GM19324 (cell line): ENCODE measurements around the gene LDLRAD4.
"Not testable (repeated sequence)": the region's sequence is repeated elsewhere in the genome, so short reads cannot be mapped to it uniquely, and the experiment has no call there.

Source experiments
- ATAC-seq: cut with Tn5 transposase; IDR thresholded peaks from one replicate; pipeline ENCODE4 v1.9.1; 2021; ENCODE audit warnings: mild to moderate bottlenecking, moderate library complexity; ENCODE audit not compliant: unreplicated experiment, low FRiP score

Gene LDLRAD4

DNA sequence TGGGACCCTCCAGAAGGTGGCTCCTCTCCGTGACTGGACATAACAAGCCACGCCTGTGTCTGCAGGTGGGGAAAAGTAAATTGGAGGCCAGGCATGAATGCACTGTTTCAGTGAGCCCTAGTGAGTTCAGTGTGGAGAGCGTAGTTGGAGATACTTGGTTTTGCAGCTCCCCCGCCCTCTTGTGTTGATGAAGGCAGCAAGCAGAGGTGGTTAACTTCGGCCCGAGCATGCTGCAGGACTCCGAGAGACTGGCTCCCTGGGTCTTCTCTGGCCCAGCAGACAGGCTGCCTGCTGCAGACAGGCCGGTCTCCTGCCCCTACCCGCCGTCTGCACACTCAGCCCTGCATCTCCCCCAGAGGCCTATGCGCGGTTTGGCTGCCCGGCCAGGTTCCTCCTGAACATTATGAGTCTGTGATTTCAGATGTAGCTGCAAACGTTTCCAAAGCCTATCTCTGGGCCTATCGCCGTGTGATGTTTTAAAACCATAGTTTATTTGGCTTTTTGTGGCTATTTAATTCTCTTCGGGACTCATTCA lies 102.4 kb downstream of the LDLRAD4 start:
- no peak for ATAC-seq

DNA sequence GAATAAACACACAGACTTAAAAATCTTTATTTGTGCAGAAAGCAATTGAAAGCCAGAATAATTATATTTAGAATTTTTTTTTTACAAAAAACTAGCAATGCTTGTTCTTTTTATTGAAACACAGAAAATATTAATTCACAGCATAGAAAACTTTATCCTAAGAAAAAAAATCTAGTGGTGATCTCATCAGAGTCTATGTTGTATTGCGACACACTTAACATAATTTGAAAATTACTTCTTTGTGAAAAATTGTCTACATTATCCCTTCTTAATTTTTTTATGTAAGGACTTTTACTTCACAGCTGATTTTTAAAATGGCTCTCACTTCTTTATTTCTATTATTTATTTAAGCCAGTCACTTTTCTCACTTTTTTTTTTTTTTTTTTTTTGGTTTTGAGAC lies 103.4 kb downstream of the LDLRAD4 start:
- no peak for ATAC-seq

DNA sequence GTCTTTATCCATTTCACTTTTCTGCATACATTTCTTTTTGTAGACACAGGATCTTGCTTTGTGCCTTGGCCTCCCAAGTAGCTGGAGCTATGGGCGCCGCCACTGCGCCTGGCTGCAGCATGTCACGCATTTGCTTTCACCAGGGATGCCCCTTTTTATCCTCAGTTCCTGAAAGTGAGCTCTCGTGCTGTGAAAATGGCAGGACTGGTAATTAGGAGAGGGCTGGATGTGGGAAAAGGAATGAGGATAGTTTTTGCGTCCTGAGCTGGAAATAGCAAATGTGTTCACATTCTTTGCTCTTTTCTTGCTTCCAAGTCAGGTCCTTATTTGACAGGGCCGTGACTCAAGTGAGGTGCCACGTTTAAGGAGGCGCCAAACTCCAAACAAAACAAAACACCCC lies 104.6 kb downstream of the LDLRAD4 start:
- no peak for ATAC-seq

DNA sequence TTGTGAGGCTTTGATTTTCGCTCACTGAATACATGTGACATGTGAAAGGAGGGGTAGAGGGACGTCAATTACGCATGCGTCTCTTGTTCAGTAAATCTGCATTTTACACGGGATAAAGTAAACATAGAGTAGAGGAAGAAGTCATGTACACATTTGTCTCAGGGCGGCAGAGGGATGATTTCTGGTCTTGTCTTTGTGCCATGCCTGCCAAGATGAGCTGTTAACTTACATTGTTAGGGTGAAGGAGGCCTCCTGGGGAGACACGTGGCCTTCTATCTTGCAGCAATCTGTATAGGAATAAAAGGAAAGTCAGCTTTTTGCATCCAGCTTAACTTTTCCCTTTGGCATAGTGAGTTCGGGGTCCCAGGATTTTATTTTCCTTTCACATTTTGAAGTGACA lies 106.3 kb downstream of the LDLRAD4 start:
- ATAC-seq = no peak

DNA sequence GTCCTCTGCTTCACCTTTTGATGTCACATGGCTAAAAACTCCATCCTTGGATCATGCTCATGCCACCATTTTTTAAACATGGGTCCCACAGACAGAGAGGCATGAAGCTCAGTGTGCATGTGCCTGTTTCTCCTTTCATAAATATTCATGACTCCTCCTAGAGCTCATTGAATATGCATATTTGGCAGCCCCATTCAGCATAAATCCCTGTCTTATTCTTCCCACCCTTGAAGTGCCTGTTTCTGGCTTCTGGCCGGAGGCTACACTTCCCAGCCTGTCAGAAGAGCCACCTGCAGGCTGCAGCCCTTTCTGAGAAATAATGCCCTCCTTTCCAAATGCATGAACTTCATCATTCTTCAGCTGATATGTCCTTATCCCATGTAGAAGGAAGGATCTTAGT lies 109.7 kb downstream of the LDLRAD4 start:
- ATAC-seq = no peak

DNA sequence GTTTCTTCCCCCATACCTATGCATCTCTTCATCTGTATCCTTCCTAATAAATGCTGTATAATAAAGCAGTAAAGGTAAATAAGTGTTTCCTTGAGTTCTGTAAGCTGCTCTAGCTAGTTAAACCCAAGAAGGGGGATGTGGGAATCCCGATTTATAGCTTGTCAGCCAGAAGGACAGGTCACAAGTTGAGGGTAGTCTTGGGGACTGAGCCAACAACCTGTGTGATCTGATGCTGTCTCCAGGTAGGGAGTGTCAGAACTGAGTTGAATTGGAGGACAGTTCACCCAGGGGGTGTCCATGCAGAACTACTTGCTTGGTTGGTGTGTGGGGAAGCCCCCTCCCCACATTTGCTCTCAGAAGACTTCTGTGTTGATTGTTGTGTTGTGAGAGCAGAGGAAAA lies 112.4 kb downstream of the LDLRAD4 start:
- no peak for ATAC-seq

DNA sequence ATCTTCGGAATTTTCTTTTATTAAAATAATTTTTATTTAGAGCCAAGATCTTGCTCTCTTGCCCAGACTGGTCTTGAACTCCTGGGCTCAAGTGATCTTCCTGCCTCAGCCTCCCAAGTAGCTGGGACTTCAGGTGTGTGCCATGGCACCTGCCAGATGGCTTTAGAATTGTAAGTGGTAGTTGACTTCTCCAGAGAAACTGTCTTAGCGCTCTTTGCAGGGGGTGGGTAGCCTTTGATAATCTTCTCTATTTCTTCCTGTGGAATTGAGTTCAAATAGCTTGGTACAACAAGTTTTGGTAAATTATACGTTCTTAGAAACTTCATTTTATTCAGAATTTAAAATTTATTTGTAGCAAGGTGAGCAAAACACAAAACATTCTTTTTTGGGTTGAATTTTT lies 113.3 kb downstream of the LDLRAD4 start:
- no peak for ATAC-seq

DNA sequence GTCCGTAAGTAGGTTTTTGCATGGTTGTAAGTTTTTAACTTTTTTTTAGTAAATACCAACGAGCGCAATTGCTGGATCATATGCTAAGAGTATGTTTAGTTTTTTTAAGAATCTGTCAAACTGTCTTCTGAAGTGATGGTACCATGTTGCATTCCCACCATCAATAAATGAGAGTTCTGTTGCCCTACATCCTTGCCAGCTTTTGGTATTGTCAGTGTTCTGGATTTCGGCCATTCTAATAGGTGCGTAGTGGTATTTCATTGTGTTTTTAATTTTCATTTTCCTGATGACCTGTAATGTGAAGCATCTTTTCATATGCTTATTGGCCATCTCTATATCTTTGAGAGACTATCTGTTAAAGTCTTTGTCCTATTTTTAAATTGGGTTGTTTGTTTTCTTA lies 114.3 kb downstream of the LDLRAD4 start:
- no peak for ATAC-seq

DNA sequence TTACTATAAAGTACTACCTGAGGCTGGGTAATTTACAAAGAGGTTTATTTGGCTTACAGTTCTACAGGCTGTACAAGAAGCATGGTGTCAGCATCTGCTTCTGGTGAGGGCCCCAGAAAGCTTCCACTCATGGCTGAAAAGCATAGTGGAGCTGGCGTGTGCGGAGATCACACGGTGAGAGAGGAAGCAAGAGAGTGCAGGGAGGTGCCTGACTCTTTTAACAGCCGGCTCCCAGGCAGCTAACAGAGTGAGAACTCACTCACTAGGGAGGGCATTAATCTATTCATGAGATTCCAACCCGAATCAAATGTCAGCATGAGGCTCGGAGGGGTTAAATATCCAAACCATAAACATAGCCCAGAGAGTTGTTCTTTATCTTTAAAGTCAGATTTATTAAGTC lies 117.3 kb downstream of the LDLRAD4 start:
- no peak for ATAC-seq

DNA sequence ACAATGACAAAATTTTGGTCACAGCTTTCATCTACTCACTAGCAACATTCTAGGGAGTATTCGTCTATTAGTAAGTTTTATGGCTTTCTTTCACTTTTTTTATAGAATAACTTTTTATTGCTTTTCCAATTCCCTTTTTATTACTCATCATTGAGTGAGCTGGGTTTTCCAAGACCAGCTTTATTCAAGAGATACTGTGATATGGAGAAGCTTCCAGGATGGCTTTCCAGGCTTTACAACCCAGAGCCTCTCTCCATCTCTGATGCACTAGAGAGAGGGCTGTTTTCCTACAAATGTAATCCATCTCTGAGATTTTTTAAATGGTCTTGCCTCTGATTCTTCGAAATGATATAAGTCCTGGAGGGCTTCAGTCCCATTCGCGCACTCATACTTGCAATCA lies 118.3 kb downstream of the LDLRAD4 start:
- no peak for ATAC-seq

DNA sequence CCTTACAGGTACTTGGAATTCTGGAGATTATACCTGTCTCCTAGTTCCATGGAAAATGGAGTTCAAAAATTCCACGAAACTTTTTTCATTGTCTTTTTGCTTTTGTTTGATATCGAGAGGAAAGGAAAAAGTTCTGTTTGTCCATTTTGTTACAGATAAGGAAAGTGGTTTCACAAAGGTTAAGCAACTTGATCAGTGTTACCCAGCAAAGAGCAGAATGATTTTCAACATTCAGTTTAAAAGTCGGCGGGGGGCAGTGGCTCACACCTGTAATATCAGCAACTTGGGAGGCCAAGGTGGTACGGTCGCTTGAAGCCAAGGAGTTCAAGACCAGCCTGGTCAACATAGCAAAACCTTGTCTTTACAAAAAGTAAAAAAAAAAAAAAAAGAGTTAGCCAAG lies 118.8 kb downstream of the LDLRAD4 start:
- ATAC-seq = no peak

DNA sequence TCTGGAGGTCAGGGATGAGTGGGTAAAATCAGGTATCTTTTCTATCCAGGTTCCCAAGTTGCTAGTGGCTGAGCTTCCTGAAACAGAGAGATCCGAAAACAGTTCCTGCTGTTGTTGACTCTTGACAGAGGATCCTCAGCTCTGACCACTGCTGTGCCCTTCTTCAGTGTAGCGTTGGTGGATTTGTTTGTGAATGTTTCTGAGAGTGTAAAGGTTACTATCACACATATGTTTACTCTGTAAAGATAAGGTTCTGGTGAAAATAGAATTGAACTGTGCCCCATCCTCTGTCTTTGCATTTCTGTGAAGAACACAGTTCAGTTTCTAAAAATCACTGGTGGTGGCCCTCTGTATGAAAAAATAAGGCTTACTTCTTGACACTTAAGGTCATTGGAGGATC lies 119.8 kb downstream of the LDLRAD4 start:
- ATAC-seq = no peak

DNA sequence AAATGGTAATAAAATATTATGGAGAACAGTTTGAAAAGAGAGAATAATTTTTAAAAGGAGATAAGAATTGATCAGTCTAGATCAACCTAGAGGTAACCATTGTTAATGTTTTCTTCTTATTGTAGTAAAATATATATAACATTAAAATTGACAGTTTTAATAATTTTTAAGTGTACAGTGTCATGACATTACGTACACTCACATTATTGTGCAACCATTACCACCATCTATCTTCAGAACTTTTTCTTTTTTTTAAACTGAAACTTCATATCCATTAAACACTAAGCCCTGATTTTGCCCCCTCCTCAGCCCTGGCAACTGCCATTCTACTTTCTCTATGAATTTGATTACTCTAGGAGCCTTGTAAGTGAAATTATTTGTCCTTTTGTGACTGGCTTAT lies 121.1 kb downstream of the LDLRAD4 start:
- no peak for ATAC-seq

DNA sequence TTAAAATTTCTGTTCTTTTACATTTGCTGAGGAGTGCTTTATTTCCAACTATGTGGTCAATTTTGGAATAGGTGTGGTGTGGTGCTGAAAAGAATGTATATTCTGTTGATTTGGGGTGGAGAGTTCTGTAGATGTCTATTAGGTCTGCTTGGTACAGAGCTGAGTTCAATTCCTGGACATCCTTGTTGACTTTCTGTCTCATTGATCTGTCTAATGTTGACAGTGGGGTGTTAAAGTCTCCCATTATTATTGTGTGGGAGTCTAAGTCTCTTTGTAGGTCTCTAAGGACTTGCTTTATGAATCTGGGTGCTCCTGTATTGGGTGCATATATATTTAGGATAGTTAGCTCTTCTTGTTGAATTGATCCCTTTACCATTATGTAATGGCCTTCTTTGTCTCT lies 127.9 kb downstream of the LDLRAD4 start:
- not testable (repeated sequence) for ATAC-seq

DNA sequence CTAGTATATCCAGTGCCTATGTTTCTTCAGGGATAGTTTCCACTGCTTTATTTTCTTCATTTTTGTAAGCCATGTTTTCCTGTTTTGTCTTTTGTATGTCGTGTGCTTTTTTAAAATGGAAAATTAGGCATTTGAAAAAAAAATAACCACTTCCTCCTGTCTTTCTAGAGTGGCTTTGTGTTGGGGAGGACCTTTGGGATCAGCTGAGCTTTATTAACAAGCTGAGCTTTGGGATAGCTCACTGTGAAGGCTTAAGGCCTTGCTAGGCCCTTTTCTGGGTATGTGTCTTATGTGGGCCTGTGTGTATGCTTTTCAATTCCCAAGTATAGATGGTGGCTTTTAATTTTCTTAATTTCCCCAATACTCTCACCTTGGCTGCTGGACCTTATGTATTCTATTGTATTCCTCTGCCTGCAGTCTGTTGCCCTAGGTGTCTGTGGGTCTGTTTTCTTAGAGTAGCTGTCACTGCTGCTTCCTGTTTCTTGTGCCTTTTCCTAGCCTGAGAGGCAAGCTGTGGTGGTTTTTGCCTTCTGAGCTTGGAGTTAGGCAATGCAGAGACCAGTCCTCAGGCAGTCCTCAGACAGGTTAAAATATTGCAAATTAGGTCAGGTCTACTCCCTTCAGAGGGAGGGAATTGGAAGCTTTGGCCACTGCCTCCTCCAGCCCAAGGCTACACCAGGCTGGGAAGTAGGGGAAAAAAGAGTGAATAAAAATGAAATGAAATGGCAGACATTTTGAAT lies 134.7 kb downstream of the LDLRAD4 start:
- no peak for ATAC-seq

DNA sequence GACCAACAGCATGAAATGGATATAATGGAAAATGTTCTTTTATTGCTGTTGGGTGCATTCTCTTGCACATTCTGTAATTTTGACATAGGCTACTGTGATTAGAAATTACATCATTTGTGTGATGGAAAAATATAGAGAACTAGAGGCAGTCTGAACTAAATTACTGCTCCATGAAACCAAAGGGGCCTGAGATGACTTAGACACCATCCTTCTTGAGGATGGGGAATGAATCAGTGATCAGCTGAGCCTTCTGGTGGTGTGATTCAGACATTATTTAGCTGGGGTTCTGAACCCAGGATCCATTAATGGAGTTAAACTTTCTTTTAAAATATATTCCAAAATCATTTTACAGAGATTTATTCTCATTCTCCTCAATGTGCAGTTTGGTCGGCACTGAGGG lies 135.8 kb downstream of the LDLRAD4 start:
- ATAC-seq = no peak

DNA sequence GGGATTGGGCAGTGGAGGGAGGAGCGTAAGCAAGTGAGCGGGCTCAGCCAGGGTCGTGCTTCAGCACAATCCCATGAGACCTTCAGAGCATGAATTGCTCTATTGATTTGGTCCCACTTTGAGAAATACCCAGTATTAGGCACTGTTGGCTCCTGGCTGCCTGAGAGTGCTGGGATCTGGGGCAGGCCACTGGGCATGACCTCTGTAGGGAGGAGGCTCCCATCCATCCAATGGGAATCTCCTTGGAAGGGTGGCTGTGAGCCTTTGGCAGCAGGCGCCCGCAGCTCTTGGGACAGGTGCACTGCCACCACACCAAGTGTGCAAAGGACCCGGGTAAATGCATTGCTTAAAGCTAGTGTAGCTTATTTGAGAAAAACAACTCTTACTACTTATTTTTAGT lies 137.5 kb downstream of the LDLRAD4 start:
- ATAC-seq = no peak

DNA sequence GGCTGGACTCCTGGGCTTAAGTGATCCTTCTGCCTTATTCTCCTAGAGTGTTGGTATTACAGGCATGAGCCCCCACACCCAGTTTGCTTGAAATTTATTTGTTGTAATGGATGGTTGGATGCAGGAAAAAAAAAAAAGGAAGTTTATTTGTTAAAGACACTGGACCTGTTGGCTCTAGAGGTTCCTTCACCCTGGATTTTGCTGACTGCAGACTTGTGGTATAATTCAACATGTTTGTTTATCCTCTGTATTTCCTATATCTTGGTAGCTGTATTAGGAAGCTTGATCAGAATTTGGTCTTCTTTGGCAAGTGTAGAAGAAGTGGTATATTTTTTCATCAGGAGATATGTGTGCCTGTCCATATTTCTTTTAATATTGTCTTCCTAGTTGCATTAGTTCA lies 138.7 kb downstream of the LDLRAD4 start:
- ATAC-seq = no peak

DNA sequence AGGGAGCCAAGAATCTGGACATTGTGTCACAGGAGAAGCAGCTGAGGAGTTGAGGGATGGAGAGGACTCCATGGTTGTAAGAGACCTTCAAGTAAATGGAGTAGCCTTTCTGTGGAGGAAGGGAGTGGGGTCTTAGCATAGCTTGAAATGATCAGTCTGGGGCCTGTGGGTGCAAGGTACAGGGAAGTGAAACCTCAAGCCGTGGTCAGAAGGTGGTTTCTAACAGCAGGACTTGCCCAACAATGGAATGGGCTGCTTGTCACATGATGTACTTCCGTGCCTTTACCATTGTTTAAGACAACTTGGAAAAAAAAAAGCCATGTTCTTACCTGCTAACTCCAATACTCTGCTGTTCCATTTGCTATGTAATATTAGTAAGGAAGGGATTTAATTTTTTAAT lies 140.7 kb downstream of the LDLRAD4 start:
- ATAC-seq = no peak

DNA sequence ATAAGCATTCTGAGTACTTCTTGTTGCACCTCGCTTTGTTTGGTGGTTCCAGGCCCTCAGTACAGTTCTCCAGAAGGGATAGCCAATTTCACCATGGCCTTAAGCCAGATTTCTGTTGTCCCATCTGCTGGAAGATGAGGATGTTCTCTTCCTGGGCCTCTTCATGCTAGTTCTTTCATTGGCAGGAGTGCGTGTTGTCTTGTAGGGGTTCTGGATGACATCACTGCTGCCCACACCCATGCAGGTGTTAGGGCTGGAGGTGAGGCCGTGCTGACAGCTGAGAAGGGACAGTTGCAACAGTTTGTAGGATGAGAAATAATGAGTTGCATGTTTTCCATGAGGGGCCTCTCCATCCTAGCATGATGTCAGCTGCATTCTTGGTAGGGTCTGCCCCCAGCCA lies 142.9 kb downstream of the LDLRAD4 start:
- no peak for ATAC-seq

DNA sequence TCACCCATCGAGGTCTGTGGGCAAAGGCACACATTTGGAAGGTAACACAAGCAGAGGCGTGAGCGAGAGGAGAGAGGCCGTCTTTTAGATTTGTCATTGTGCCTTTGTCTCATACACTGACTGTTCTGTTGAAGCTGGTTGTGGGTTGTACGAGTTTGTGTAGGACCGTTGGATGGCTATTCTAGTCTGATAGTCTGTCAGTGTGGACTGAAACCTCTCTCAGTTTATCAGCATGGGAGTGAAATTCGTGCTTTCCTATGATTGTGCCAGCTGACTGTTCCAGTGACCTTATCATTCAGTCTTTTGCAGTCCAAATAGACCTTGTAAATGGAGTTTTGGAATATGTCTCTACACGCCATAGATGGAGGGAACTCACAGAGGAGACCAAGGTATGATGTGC lies 143.5 kb downstream of the LDLRAD4 start:
- ATAC-seq = no peak

DNA sequence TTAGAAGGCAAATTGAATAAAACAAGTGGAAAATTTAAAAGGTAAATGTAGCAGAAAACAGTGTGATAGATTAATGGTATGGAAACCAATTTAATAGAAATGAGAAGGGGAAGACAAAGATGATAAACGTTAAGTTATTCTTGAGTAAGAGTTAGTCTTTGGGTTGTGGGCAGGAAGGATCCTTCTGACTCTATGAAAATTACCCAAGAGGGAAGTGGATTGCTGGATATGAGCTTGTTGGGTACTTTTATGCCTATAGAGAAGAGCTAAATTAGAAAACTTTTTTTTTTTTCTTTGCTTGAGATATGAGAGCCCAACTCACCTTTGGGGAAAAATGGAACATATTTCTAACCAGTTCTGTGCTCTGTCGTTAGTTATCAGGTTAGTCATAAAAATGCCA lies 144.0 kb downstream of the LDLRAD4 start:
- no peak for ATAC-seq

DNA sequence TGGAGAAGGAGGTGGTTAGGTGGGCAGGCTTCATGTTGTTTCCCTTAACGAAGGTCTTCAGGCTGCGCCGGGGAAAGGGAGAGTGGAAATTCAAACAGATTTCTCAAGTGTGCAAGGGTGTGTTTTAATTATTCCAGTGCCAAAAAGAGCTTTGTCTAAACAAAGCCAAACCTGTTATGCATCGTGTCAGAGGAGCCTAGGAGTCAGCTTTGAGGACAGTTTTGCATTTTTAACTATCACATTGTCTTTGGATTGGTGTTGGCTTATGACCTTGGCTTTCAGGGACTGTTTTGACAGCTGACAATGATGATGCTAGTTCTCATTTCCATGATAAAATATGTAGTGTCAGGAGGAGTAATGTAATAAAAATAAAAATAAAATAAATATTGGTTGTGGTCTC lies 144.8 kb downstream of the LDLRAD4 start:
- no peak for ATAC-seq
